WI38 (cell line): ENCODE data around the gene MFSD1.

Experiments
- H3K4me3 ChIP-seq: 2 replicates; pipeline ENCODE4 v1.5.1; 2011; ENCODE audit warnings: low read depth, mild to moderate bottlenecking, control low read depth, low read length
- TF ChIP-seq, protein P1 (sequence below): IDR thresholded peaks from 2 replicates; pipeline ENCODE4 v1.5.1; 2012; ENCODE audit warnings: low read depth, mild to moderate bottlenecking, control low read depth, low read length

The MFSD1 gene

GRCh38 chr3:158820521-158820920 is 18.7 kb downstream of the MFSD1 start:
- no peak overlapping the region for H3K4me3 ChIP-seq
- TF ChIP-seq, protein P1, sequence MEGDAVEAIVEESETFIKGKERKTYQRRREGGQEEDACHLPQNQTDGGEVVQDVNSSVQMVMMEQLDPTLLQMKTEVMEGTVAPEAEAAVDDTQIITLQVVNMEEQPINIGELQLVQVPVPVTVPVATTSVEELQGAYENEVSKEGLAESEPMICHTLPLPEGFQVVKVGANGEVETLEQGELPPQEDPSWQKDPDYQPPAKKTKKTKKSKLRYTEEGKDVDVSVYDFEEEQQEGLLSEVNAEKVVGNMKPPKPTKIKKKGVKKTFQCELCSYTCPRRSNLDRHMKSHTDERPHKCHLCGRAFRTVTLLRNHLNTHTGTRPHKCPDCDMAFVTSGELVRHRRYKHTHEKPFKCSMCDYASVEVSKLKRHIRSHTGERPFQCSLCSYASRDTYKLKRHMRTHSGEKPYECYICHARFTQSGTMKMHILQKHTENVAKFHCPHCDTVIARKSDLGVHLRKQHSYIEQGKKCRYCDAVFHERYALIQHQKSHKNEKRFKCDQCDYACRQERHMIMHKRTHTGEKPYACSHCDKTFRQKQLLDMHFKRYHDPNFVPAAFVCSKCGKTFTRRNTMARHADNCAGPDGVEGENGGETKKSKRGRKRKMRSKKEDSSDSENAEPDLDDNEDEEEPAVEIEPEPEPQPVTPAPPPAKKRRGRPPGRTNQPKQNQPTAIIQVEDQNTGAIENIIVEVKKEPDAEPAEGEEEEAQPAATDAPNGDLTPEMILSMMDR = no peak

GRCh38 chr3:158821847-158822246 is 20.0 kb downstream of the MFSD1 start:
- no peak overlapping the region for H3K4me3 ChIP-seq
- TF ChIP-seq, protein P1 = no peak

- TF ChIP-seq, protein P1 = no peak
Observed at GRCh38 chr3:158823426-158823825, 21.6 kb downstream of the MFSD1 start.

DNA sequence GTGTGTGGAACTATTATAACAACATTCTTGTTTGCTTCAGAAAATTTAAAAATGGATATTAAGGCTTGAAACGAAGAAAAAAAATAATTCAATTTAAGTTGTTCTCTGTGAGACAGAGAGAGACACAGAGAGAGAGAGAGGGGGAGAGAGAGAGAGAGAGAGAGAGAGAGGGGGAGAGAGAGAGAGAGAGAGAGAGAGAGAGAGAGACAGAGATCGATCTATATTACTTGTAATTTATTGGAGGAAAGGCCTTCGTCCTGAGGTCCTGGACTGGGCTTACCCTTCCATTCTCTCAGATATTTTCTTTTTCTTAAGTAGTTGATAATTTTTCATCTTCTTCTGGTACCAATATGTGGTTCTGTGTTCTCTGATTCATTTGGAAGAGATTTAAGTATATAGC is 25.9 kb downstream of the MFSD1 start:
- TF ChIP-seq, protein P1 = no peak
- H3K4me3 ChIP-seq = no peak overlapping the region

More at GRCh38 chr3:158823426-158823825, 21.6 kb downstream of the MFSD1 start:
- H3K4me3 ChIP-seq = no peak overlapping the region

GRCh38 chr3:158830391-158830790 is 28.5 kb downstream of the MFSD1 start:
- TF ChIP-seq, protein P1 = no peak
- H3K4me3 ChIP-seq = no peak overlapping the region

- H3K4me3 ChIP-seq = no peak overlapping the region
- TF ChIP-seq, protein P1 = no peak
Observed at GRCh38 chr3:158831861-158832260, 30.0 kb downstream of the MFSD1 start.

- no peak overlapping the region for H3K4me3 ChIP-seq
- TF ChIP-seq, protein P1 = no peak
Observed at GRCh38 chr3:158835631-158836030, 33.8 kb downstream of the MFSD1 start.
